HG02973 (cell line): ENCODE results near the gene DUSP28.

Experiments used
- ATAC-seq: cut with Tn5 transposase; IDR thresholded peaks from one replicate; pipeline ENCODE4 v1.9.1; 2021; ENCODE audit warnings: moderate library complexity; ENCODE audit not compliant: unreplicated experiment

The DUSP28 gene

DNA sequence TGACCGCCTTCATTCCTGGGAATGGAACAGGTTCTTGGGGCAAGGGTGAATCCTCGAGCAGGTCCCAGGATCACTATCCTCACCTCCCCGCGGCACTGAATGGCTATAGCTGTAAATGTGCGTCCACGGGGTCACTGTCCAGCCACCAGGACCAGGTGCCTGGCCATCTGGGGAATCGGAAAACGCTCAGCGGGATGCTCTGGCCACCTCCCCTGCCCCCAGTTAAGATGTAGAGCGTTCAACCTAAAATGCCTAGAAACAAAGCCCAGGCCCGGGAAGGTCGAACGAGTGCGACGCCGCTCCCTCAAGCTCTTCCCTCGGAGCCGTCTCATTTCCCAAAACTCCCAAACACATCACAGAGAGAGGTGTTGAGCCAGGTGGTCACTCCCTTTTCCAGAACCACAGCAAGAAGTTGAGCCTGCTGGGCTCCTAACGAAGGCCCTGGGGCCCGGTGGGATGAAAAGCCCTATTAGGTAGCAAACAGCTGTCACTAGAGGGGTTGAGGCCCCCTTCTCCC is 25.6 kb downstream of the DUSP28 start:
- ATAC-seq: no peak

DNA sequence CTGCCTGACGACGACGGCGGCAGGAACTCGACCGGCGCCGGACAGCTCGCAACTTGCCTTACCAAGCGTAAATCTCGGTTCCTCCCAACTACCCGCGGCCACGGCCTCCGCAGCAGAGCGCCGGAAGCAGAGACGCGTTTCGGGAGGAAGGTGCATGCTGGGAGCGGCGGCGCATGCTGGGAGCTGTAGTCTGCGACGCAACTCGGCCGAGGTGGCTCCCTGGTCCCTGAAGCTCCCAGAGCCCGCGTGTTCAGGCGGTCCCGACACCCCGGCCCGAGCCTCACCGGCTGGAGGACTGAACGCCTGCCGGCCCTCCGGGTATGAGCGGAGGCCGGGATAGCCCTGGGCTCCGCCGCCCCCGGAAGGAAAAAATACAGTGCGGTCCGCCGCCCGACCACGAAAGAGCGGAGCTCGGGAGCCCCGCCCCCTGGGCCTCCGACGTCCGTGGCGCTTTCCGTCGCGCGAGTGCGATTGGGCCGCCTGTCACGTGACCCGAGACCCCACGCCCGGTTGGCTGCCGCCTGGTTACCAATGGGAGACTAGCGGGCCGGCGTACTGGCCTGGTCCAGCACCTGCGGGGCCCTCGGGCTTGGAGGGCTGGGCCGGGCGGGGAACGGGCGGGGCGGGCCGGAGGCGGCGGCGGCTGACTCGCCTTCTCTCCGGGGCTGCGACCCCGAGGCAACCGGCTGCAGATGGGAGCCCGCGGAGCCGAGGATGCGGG is 26.2 kb downstream of the DUSP28 start, which contains the start of gene CAPN10:
CAPN10 (plus strand) TSS at position 537 of the 721 bp plus-strand sequence; CDS start at position 715, 178 bp downstream.
- peak; percentile 52 for ATAC-seq

DNA sequence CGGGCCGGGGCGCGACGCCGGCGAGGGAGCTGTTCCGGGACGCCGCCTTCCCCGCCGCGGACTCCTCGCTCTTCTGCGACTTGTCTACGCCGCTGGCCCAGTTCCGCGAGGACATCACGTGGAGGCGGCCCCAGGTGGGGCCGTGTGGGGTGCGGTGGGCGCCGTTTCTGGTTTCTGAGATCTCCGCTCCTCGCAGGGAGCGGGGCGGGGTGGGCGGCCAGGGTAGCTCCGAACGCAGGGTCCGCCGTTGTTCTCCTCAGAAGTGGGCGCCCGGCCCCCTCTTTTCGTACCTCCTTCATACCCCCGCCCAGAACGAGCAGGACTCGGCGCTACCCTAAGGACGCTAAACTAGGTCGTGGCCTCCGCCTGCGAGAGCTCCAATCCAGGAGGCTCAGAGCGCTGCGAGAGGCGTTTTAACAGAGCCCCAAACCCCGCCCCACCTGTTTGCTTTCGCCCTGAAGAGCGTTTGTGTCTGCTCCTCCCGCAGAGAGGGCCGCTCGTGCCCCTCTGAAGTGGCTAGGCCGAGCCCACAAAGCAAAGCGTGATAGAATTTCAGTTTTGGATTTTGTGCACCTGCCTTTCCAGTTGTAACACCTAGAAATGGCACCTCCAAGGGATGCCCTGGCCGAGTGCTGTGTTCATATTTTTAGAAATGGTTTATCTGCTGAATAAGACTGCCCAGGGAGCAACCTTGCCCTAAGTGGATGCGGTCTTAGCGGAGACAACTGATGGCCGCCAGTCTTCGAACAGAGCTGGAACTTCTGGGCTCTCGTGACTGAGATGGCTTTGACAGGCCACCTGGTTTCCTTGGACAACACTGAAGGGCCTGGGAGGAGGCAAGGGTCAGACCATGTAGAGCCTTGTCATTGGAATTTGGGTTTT is 27.0 kb downstream of the DUSP28 start:
- ATAC-seq: peak; percentile 0

DNA sequence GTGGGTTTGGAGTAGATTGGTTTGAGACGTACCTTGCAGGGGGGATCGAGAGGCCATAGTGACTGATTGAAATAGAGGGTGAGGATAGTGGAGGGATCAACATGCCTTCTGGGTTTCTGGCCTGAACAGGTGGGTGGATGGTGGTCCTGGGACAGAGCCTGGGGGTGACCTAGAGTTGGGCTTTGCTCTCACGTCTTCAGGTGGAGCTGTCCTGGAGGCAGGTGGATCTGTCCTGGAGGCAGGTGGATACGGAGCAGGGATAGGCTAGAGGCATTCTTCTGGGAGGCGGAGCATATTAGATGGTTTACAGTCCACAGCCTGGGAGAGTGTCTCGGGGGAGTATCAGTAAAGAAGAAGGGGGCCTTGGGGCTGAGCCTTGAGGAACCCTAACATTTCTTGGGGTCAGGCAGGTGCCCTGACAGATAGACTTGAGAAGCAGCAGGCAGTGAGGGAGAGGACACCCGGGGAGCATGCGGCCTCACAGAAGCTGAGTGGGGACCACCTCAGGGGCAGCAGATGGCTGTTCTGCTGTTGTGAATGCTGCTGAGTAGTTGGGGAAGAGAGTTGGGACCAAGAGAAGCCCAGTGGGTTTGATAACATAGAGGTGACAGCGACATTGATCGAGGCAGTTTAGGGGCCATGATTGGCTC is 28.0 kb downstream of the DUSP28 start:
- no peak for ATAC-seq

DNA sequence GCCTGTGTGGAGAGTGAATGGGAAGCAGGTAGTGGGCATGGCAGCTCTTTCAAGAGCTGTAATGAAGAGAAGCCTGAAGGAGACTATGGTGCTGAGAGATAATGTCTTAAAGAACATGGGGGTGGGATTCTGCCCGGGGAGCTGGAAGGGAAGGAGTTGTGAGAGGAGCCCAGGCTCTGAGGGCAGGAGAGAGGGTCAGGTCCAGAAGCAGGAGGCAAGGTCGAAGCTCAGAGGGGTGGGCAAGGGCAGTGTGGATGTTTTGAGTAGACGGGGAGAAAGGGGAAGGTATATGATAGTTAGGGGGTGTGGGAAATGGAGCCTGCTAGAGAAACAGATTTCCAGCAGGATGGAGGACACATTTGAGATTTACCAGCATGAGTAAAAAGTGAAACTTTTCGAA is 28.5 kb downstream of the DUSP28 start:
- ATAC-seq: no peak

DNA sequence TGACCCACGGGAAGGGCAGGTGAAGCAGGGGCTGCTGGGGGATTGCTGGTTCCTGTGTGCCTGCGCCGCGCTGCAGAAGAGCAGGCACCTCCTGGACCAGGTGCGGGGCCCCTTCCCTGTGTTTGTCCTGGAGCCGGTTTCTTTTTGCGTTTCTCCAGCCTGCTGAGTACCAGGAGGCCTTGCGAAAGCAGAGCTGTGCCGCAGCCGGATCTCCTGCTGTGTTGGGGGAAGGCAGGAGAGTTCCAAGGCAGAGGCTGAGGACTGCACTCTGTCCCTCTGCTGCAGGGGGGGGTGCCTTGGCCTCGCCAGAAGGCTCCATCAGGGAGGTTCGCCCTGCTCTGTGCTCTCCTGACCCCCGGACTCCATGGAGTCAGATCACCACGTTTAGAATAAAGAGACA is 29.2 kb downstream of the DUSP28 start:
- no peak for ATAC-seq

DNA sequence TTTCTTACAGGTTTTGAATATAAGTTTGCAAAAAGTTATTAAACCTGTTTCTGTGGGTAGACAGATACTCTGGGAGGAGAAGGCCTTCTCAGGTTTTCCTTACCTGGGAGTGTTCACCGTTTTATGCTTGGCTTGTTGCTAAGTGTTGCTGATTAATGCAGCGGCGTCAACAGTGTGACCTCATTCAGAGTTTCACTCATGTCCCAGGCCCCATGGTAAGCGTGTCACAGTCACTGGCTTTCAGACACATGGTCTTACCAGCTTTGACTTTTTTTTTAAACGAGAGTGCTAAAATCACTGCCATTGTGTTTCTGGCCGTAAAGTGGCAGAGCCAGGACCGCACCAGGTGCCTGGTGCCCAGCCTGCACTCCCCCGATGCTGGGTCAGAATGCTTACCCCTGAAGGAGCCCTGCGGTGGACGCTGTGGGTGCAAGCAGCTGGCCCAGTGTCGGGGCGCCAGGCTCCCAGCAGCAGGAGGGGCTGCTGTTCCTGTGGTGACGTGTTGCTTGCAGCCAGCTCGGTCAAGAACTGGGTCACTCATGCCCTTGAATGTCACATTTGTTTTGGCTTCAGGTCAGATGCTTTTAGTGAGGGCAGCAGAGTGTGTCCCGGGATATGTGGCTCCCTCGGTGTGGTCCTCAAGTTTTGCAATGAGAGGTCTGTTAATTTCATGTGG is 29.8 kb downstream of the DUSP28 start:
- ATAC-seq: no peak

DNA sequence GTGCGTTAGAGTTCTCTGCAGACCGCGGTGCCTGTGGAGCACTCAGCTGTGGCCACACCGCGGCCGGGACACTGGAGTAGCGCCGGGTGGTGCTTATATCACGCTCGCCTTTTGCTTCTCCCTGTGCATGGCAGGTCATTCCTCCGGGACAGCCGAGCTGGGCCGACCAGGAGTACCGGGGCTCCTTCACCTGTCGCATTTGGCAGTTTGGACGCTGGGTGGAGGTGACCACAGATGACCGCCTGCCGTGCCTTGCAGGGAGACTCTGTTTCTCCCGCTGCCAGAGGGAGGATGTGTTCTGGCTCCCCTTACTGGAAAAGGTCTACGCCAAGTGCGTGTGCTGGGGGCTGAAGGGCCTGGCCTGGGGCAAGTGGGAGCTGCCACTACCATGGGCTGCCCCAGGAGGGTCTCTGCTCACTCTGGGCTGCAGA is 30.5 kb downstream of the DUSP28 start:
- no peak for ATAC-seq

DNA sequence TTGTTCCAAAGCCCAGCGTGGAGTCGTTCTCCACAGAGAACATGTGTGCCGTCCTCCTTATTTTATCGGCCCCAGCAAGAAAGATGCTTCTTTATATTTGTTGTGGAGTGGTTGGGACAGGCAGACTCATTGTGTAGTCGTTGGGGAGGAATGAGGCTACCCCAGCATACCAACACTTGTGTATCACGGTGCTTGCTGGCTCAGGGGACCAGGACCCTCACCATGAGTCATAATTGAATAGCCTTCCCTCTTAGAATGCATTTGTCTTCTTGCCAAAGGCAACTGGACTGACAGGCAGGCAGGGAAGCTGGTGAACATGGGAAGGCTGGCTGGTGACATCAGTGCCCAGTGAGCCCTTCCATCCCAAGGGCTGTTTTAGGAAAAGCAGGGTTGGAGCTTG is 31.1 kb downstream of the DUSP28 start:
- no peak for ATAC-seq

DNA sequence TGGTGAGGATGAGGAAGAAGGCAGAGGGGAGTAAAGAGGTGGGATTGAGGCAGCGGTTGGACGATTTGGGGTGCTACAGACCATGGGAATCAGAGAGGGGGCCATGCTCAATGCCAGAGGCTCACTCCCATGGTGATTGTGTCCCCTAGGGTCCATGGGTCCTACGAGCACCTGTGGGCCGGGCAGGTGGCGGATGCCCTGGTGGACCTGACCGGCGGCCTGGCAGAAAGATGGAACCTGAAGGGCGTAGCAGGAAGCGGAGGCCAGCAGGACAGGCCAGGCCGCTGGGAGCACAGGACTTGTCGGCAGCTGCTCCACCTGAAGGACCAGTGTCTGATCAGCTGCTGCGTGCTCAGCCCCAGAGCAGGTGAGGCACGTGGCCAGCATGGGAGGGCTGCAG is 31.6 kb downstream of the DUSP28 start:
- ATAC-seq: no peak

DNA sequence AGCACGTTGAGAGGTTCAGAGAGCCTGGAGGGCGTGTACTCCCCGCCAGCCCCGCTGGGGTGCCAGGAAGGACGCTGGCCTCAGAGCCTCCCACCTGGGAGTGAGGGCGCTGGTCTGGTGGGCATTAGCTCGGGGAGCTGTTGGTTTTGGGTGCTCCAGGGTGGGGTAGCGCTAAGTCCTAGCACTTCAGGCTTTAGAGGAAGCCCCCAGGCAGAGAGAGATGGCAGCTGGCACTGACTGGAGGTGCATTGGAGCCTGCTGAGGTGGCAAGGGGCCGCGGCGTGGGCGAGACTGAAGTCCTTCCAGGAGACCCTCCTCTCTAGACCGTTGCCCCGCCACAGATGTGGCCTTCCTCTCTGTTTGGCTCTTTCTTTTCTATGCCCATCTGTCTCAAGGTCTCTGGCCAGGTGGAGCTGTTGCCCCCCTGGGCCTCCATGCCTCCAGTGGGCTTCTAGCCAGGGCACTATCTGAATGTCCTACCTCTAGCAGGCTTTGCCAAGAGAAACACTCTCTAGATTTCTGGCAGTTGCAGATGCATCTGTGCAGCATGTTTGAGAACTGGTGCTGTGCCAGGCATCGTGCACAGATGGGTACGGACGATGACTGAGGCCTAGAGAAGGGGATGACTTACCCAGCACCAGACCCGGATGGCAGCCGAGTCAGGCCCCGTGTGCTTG is 33.0 kb downstream of the DUSP28 start:
- no peak for ATAC-seq

DNA sequence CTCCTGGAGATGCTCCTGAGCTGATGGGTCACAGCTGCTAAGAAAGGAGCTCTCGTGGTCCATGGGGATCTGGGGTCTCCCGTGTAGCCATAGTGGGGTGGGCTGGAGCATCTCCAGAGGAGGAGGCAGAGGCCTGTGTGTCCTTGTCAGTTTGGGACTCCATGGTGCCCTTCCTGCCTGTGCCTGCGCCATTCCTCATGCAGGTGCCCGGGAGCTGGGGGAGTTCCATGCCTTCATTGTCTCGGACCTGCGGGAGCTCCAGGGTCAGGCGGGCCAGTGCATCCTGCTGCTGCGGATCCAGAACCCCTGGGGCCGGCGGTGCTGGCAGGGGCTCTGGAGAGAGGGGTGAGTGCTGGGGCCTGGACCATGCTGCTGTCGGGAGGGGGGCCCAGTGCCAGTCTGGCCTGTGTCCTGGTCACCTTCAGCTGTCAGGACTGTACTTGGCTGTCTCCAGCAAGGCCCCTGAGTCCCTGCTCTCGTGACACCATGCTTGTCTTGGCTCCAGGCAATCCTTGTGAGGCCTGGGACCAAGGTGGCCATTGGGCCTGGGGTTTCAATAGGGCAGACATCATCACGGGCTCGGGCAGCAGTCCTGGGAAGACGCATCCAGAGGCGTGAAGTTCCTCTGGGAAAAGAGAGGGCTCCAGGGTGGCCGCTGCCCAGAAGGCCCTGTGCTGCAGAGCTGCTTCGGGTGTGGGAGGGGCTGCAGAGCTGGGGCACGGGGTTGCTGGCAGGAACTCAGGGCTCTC is 33.7 kb downstream of the DUSP28 start:
- no peak for ATAC-seq

DNA sequence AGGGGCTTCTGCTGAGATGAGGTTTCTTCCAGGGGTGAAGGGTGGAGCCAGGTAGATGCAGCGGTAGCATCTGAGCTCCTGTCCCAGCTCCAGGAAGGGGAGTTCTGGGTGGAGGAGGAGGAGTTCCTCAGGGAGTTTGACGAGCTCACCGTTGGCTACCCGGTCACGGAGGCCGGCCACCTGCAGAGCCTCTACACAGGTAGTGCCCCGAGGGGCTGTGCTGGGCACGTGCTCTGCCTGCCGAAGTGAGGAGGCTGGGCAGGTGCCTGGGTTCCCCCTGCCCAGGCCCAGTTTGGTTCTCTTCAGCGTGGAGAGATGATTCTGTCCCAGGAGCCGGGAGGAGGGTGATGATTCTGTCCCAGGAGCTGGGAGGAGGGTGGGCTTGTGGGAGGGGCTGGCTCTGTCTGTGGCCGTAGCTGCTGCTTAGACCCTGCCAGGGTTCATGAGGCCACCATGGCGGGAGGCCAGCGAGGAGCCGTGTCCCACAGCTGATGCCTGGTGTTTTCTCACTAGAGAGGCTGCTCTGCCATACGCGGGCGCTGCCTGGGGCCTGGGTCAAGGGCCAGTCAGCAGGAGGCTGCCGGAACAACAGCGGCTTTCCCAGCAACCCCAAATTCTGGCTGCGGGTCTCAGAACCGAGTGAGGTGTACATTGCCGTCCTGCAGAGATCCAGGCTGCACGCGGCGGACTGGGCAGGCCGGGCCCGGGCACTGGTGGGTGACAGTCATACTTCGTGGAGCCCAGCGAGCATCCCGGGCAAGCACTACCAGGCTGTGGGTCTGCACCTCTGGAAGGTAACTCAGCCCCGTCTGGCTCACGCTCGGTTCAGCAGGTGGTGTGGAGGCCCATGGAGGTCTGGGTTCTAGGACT is 34.6 kb downstream of the DUSP28 start:
- no peak for ATAC-seq

DNA sequence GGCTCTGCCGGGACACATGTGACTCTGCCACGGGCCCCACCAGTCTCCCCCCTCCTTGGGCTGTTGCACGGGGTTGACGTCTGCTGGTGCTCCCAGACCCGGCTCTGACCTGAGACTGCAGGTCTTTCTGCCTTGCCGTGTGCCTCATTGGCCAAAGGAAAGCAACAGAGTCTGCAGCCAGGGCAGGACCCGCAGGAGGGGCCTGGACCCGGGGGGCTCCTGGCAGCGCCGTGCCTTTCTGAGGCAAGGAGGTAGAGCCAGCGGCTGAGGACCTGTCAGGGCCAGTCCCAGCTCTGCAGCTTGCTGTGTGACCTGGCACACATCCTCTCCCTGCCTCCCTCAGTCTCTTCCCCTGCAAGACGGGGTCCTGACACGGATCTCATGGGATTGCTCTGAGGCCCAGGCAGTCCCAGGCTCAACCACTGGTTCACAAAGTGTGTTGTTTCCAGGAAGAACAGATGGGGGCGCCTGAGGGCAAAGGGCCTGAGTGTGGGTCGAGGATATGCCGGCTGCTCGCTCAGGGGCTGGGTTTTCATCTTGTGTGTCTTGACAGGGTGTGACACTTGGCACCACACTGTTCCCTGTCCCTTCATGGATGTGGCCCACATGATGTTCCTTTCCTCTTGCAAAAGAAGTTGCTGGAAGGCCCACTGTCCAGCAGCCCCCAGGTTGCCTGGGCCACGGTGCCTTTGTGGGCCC is 35.4 kb downstream of the DUSP28 start:
- ATAC-seq: no peak

DNA sequence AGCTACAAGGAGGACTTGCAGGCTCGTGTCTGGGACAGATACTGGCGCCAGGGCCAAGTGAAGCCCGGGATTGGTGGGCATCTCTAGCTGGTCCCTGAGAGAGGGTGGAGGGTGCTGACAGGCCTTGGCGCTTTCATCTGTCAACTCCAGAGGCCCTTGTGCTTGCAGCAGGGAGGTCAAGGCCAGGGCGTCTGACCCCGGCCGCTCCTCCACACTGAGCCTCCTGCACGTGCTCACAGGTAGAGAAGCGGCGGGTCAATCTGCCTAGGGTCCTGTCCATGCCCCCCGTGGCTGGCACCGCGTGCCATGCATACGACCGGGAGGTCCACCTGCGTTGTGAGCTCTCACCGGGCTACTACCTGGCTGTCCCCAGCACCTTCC is 35.9 kb downstream of the DUSP28 start:
- no peak for ATAC-seq

DNA sequence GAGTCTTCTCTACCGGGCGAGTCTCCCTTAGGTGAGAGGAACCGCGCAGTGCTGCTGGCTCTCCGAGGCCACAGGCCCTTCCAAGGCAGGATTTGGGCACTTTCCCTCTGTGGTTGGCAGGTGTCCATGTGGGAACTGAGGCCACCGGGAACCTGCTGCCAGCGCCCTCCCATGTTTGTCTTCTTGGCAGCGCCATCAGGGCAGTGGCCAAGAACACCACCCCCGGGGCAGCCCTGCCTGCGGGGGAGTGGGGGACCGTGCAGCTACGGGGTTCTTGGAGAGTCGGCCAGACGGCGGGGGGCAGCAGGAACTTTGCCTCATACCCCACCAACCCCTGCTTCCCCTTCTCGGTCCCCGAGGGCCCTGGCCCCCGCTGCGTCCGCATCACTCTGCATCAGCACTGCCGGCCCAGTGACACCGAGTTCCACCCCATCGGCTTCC is 36.4 kb downstream of the DUSP28 start:
- no peak for ATAC-seq

DNA sequence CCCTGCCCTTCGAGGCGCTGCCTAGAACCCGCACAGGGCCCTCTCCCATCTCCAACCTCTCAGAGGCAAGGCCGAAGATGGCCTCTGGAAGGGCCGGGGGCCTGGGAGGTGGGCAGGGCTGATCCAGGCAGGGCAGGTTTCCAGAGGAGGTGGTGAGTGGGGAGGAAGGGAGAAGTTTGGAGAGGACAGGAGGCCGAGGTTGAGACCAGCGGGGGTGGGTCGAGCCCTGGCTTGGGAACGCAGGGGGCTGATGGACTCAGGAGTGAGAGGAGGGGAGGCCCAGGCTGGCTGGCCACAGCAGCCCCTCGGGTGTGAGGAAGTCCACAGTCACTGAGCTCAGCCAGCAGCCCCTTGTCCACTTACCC is 36.9 kb downstream of the DUSP28 start:
- ATAC-seq: no peak
